OCI-LY3 (cell line): ENCODE data around the gene CCDC154.

ENCODE experiments used
- H2AFZ ChIP-seq: fragments of 200-600, 300-600 bp; shearing (Covaris generic); 2 replicates; pipeline ENCODE4 v1.6.0; 2014; ENCODE audit warnings: antibody characterized with exemption, low read depth, low read length
- H3K27ac ChIP-seq: fragments of 200-600, 300-600 bp; sonication (generic); 2 replicates; pipeline ENCODE4 v1.5.1; 2014; ENCODE audit warnings: mild to moderate bottlenecking, low read length, moderate library complexity, mixed read lengths
- H3K27me3 ChIP-seq: fragments of 200-600, 300-600 bp; sonication (generic); 2 replicates; pipeline ENCODE4 v1.6.1; 2014; ENCODE audit warnings: low read depth, low read length, mixed read lengths
- H3K36me3 ChIP-seq: fragments of 200-600, 300-600 bp; sonication (generic); replicated peaks from 2 replicates; pipeline ENCODE3; 2014; ENCODE audit warnings: low read depth, low read length, mixed read lengths
- H3K4me1 ChIP-seq: fragments of 300-600, 200-600 bp; sonication (generic); 2 replicates; pipeline ENCODE4 v1.6.1; 2014; ENCODE audit warnings: low read length, mixed read lengths
- H3K4me2 ChIP-seq: fragments of 200-600, 300-600 bp; sonication (generic); 2 replicates; pipeline ENCODE4 v1.6.1; 2014; ENCODE audit warnings: low read length, mixed read lengths
- H3K4me3 ChIP-seq: fragments of 300-600, 200-600 bp; sonication (generic); 2 replicates; pipeline ENCODE4 v1.5.1; 2014; ENCODE audit warnings: antibody characterized with exemption, mild to moderate bottlenecking, low read length, moderate library complexity
- H3K79me2 ChIP-seq: fragments of 300-600, 200-600 bp; shearing (Covaris generic); 2 replicates; pipeline ENCODE4 v1.6.1; 2014; ENCODE audit warnings: mild to moderate bottlenecking, low read length, mixed read lengths
- H3K9ac ChIP-seq: fragments of 300-600, 200-600 bp; shearing (Covaris generic); 2 replicates; pipeline ENCODE4 v1.6.0; 2014; ENCODE audit warnings: mild to moderate bottlenecking, low read length, moderate library complexity
- H3K9me3 ChIP-seq: fragments of 200-600, 300-600 bp; shearing (Covaris generic); 2 replicates; pipeline ENCODE4 v1.6.1; 2014; ENCODE audit warnings: low read length, mixed read lengths; ENCODE audit not compliant: insufficient read depth
- H4K20me1 ChIP-seq: fragments of 200-600, 300-600 bp; sonication (generic); 2 replicates; pipeline ENCODE4 v1.6.1; 2016; ENCODE audit warnings: low read length, mixed read lengths; ENCODE audit not compliant: insufficient read depth
- EZH2phosphoT487 ChIP-seq: fragments of 200-600 bp; shearing (Covaris generic); IDR thresholded peaks from 2 replicates; pipeline ENCODE4 v1.6.1; 2018; ENCODE audit warnings: antibody characterized with exemption, mixed run types, low read depth
- TF ChIP-seq, protein P1 (sequence below): fragments of 200-600, 300-600 bp; sonication (generic); IDR thresholded peaks from 2 replicates; pipeline ENCODE4 v1.5.1; 2014; ENCODE audit warnings: antibody characterized with exemption, low read length, low read depth

The CCDC154 gene

GRCh38 chr16:1464196-1464893, 20.0 kb upstream of the CCDC154 start:
- Histone ChIP-seq H3K9me3 (no peaks in the 10 kb centered on the region), H3K27me3 (no peaks in the 10 kb centered on the region), H4K20me1 (no peaks in the 10 kb centered on the region), H3K4me1 (no peaks in the 10 kb centered on the region), H3K27ac (no peak overlapping the region), H3K79me2 (peaks cover 16% of the 10 kb centered on the region; the same call in 1 of the 2 replicates), H3K4me3 (no peak overlapping the region), H3K36me3 (no peaks in the 10 kb centered on the region), H3K9ac (no peak overlapping the region), H2AFZ (no peak overlapping the region), H3K4me2 (no peak overlapping the region)
- no peak for TF ChIP-seq EZH2phosphoT487
- TF ChIP-seq, protein P1, sequence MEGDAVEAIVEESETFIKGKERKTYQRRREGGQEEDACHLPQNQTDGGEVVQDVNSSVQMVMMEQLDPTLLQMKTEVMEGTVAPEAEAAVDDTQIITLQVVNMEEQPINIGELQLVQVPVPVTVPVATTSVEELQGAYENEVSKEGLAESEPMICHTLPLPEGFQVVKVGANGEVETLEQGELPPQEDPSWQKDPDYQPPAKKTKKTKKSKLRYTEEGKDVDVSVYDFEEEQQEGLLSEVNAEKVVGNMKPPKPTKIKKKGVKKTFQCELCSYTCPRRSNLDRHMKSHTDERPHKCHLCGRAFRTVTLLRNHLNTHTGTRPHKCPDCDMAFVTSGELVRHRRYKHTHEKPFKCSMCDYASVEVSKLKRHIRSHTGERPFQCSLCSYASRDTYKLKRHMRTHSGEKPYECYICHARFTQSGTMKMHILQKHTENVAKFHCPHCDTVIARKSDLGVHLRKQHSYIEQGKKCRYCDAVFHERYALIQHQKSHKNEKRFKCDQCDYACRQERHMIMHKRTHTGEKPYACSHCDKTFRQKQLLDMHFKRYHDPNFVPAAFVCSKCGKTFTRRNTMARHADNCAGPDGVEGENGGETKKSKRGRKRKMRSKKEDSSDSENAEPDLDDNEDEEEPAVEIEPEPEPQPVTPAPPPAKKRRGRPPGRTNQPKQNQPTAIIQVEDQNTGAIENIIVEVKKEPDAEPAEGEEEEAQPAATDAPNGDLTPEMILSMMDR = no peak

- H3K9ac ChIP-seq = no peak overlapping the region
- no peaks in the 10 kb centered on the region for H3K27me3 ChIP-seq
- H3K4me3 ChIP-seq = no peak overlapping the region
- H2AFZ ChIP-seq = no peak overlapping the region
- no peaks in the 10 kb centered on the region for H3K9me3 ChIP-seq
- H3K27ac ChIP-seq = no peak overlapping the region
- H3K36me3 ChIP-seq = no peaks in the 10 kb centered on the region
- peaks cover 6% of the 10 kb centered on the region; the same call in 1 of the 2 replicates for H3K4me1 ChIP-seq
- no peak overlapping the region for H3K4me2 ChIP-seq
- no peaks in the 10 kb centered on the region for H4K20me1 ChIP-seq
- H3K79me2 ChIP-seq = no peaks in the 10 kb centered on the region
- TF ChIP-seq, protein P1 = no peak
- TF ChIP-seq EZH2phosphoT487 = no peak
Observed at GRCh38 chr16:1461146-1461545, 16.8 kb upstream of the CCDC154 start.

GRCh38 chr16:1460602-1461138, 16.3 kb upstream of the CCDC154 start:
- no peaks in the 10 kb centered on the region for H4K20me1 ChIP-seq
- H3K4me2 ChIP-seq = no peak overlapping the region
- peaks cover 6% of the 10 kb centered on the region; the same call in 1 of the 2 replicates for H3K4me1 ChIP-seq
- no peak overlapping the region for H3K27ac ChIP-seq
- no peak overlapping the region for H3K4me3 ChIP-seq
- TF ChIP-seq, protein P1 = no peak
- TF ChIP-seq EZH2phosphoT487 = no peak
- no peak overlapping the region for H2AFZ ChIP-seq
- no peak overlapping the region for H3K9ac ChIP-seq
- no peaks in the 10 kb centered on the region for H3K36me3 ChIP-seq
- no peaks in the 10 kb centered on the region for H3K9me3 ChIP-seq
- no peaks in the 10 kb centered on the region for H3K79me2 ChIP-seq
- no peaks in the 10 kb centered on the region for H3K27me3 ChIP-seq

DNA sequence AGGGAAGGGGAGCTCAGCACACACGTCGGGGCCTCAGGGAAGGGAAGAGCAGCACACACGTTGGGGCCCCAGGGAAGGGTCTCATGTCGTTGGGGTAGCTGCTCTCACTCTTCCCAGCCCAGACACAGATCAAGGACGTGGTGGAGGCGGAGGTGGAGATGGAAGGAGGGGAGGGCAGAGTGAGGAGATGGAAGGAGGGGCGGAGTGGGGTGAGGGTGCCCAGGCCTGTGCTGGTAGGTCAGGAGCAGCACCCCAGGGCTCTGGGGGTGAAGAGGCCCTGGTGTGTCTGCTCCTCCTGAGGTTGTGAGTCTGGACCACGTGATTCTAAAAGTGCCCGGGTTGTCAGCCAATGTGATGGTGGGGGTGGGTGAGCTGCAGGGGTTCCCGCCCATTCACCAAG, 15.6 kb upstream of the CCDC154 start:
- H3K27ac ChIP-seq = no peak overlapping the region
- H3K79me2 ChIP-seq = no peaks in the 10 kb centered on the region
- H2AFZ ChIP-seq = no peak overlapping the region
- H4K20me1 ChIP-seq = no peaks in the 10 kb centered on the region
- TF ChIP-seq, protein P1 = no peak
- no peak for TF ChIP-seq EZH2phosphoT487
- no peaks in the 10 kb centered on the region for H3K36me3 ChIP-seq
- H3K4me3 ChIP-seq = no peak overlapping the region
- no peak overlapping the region for H3K4me2 ChIP-seq
- H3K4me1 ChIP-seq = peaks cover 6% of the 10 kb centered on the region; the same call in 1 of the 2 replicates
- no peak overlapping the region for H3K9ac ChIP-seq
- no peaks in the 10 kb centered on the region for H3K9me3 ChIP-seq
- H3K27me3 ChIP-seq = no peaks in the 10 kb centered on the region
